GM21825 (cell line): ENCODE data around the gene MYOF.
"Not testable (repeated sequence)": the region's sequence is repeated elsewhere in the genome, so short reads cannot be mapped to it uniquely, and the experiment has no call there.

ENCODE experiments used
- ATAC-seq: cut with Tn5 transposase; IDR thresholded peaks from one replicate; pipeline ENCODE4 v1.9.1; 2021; ENCODE audit warnings: mild to moderate bottlenecking, moderate library complexity; ENCODE audit not compliant: unreplicated experiment

MYOF gene

GRCh38 chr10:93435621-93436397 is 46.3 kb downstream of the MYOF start:
- no peak for ATAC-seq

- ATAC-seq, result no peak
Measured at GRCh38 chr10:93434991-93435491, 47.1 kb downstream of the MYOF start.

GRCh38 chr10:93431361-93431760 is 50.8 kb downstream of the MYOF start:
- ATAC-seq, result no peak

- ATAC-seq, result no peak
Measured at GRCh38 chr10:93425861-93426260, 56.3 kb downstream of the MYOF start.

- ATAC-seq, result no peak
Measured at GRCh38 chr10:93422118-93422517, 60.0 kb downstream of the MYOF start.

- no peak for ATAC-seq
Measured at GRCh38 chr10:93420944-93421825, 60.9 kb downstream of the MYOF start.

- no peak for ATAC-seq
Measured at GRCh38 chr10:93420091-93420490, 62.0 kb downstream of the MYOF start.

- not testable (repeated sequence) for ATAC-seq
Measured at GRCh38 chr10:93419016-93419415, 63.1 kb downstream of the MYOF start.

- no peak for ATAC-seq
Measured at GRCh38 chr10:93417921-93418320, 64.2 kb downstream of the MYOF start.

GRCh38 chr10:93417266-93417665 is 64.9 kb downstream of the MYOF start:
- no peak for ATAC-seq

GRCh38 chr10:93416824-93417223 is 65.3 kb downstream of the MYOF start:
- ATAC-seq, result no peak

GRCh38 chr10:93415693-93416092 is 66.4 kb downstream of the MYOF start:
- no peak for ATAC-seq

- ATAC-seq, result no peak
Measured at GRCh38 chr10:93413252-93413689, 68.9 kb downstream of the MYOF start.

- no peak for ATAC-seq
Measured at GRCh38 chr10:93412801-93413200, 69.3 kb downstream of the MYOF start.

- no peak for ATAC-seq
Measured at GRCh38 chr10:93410697-93411348, 71.3 kb downstream of the MYOF start.

GRCh38 chr10:93408783-93409182 is 73.4 kb downstream of the MYOF start:
- ATAC-seq, result no peak

- ATAC-seq, result no peak
Measured at GRCh38 chr10:93406364-93407145, 75.6 kb downstream of the MYOF start.

- ATAC-seq, result no peak
Measured at GRCh38 chr10:93404048-93404354, 78.1 kb downstream of the MYOF start.

- ATAC-seq, result no peak
Measured at GRCh38 chr10:93403152-93404047, 78.7 kb downstream of the MYOF start.

- no peak for ATAC-seq
Measured at GRCh38 chr10:93402192-93402591, 79.9 kb downstream of the MYOF start.
